HG02588 (cell line): ENCODE data around the gene PAQR6.

Experiments used
- ATAC-seq: cut with Tn5 transposase; IDR thresholded peaks from one replicate; pipeline ENCODE4 v1.9.1; 2021; ENCODE audit warnings: mild to moderate bottlenecking, moderate library complexity; ENCODE audit not compliant: unreplicated experiment

Gene PAQR6

GRCh38 chr1:156263288-156263655 is 15.4 kb upstream of the PAQR6 start:
- ATAC-seq = no peak

GRCh38 chr1:156262461-156263287 is 14.8 kb upstream of the PAQR6 start:
- no peak for ATAC-seq

DNA sequence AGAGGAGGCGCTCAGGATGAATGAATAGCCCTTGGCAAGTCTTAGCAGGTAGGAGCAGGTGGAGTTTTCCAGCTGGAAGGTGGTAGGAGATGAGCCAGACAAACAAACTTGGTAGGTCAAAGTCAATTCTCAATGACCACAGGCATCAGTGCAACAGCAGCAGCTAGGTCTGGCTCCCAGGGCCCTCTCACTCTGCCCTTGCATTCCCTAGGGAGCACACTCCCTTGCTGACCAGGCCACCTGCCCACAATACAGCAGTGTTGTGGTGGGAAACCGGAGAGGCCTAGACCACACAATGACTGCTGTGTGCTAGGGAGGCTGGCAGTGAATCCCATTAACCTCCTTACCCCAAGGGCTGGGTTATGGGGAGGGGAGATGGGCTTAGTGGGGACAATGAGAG is 13.0 kb upstream of the PAQR6 start:
- ATAC-seq = no peak

GRCh38 chr1:156259805-156260204 is 11.9 kb upstream of the PAQR6 start:
- no peak for ATAC-seq

- ATAC-seq = no peak
These were observed 11.0 kb upstream of the PAQR6 start for GRCh38 chr1:156258859-156259258.

- no peak for ATAC-seq
These were observed 9.9 kb upstream of the PAQR6 start for GRCh38 chr1:156257711-156258110.

- no peak for ATAC-seq
These were observed 5.8 kb upstream of the PAQR6 start for GRCh38 chr1:156253634-156254033.

- ATAC-seq = no peak
These were observed 3.7 kb upstream of the PAQR6 start for GRCh38 chr1:156251527-156251926.

DNA sequence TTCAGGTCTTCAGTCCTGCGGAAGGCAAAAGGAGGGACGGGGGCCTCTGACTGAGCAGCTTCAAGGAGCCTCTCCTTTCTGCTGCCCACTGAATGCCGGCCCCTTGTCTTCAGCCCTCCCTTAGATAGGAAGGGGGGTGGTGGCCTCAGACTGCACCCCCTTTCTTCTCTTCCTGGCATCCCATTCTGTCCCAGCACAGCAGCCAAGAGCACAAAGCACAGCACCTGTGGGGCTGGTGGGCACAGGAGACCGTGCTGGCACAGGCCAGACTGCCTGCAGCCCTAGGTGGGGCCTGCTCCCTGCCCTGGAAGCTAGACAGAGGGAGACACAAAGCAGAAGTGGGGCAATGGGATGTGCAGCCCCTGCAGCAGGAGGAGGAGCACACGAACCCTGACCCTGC is 1.7 kb upstream of the PAQR6 start:
- no peak for ATAC-seq

DNA sequence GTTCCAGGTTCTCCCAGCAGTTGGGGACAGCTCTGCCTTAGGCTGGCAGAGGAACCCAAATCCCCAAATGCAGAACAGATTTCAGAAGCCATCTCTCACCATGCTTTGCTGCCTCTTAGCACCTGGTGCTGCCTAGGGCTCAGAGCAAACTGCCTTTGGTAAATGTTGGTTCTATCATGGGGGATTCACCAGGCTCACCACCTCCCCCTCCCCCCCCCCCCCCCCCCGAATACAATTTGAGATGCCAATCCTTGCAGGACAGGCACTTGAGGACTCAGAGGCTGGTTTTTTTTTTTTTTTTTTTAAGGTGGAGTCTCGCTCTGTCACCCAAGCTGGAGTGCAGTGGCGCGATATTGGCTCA is 447 bp upstream of the PAQR6 start:
- ATAC-seq = no peak

GRCh38 chr1:156246781-156247459 is 936 bp downstream of the PAQR6 start:
- no peak for ATAC-seq

DNA sequence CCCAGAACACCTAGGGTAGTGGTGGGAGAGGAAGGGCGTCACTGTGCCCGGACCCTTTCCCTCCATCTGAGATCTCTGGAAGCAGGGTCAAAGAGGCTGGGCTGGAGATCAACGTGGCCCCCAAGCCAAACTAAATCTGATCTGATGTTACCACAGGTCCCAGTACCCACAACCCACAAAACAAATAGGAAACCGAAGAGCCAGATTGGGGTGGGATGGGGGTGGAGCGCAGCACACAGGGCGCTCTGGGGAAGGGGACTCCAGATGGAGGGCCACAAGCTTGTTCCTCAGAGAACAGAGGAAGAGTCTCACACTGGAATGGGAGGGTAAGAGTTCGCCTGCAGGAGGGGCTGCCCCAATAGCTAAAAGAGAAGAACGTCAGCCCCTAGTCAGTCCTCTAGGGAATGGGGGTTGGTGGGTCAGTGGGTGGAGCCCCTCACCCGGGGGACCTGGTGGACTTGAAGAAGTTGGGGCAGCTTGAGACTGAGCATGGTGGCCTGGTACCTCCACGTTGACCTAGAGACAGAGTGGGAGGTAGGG is 1.5 kb downstream of the PAQR6 start:
- no peak for ATAC-seq

DNA sequence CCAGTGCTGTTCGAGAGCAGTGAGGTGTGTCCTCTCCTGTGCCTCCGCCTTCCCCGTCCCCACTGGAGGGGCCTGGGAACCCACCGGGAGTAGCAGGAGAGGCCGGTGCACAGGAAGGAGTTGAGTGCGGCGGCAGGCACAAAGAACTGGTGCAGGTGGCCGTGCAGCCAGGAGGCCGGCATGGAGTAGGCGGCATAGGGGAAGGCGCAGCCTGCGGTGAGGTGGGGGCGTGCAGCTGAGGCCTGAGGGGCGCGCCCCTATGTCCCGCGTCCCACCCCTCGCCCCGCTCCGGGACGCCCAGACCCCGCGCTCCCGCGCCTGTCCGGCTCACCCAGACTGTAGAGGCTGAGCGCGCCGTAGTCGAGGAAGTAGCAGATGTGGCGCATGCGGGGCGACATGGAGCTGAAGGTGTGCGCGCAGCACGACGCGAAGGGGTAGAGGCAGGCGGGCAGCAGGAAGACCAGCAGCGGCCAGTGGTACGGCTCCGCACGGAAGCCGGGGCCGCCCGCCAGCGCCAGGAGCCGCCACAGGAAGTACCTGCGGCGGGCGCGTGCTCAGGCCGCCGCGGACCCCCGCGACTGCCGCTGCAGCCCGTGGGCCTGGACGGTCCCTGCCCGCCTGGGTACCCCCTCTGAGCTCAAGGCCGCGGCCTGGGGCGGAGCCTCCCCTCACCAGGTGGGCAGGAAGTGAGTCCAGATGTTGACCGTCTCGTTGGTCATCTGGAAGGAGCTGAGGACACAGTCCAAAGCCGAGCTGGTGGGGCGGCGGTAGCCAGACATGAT is 2.2 kb downstream of the PAQR6 start:
- no peak for ATAC-seq

- no peak for ATAC-seq
These were observed 3.1 kb downstream of the PAQR6 start for GRCh38 chr1:156244712-156245111.

DNA sequence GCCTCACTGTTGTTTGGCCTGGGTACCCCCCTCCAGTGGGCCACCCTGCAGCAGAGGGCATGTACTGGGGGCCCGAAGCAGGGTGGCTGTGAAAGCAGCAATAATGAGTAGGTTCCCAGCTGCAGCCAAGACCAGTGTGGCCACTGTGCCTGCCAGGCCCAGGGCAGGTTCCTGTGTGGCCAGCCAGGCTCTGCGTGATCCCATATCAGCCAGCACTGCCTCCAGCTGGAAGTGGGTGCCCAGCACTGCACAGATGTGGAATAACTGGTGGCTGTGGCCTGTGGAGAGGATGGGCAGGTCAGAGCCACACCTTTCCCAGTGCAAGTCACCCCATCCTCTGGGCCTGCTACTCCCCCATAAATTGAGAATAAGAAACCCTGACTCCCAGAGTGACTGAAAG is 3.7 kb downstream of the PAQR6 start:
- ATAC-seq = no peak

DNA sequence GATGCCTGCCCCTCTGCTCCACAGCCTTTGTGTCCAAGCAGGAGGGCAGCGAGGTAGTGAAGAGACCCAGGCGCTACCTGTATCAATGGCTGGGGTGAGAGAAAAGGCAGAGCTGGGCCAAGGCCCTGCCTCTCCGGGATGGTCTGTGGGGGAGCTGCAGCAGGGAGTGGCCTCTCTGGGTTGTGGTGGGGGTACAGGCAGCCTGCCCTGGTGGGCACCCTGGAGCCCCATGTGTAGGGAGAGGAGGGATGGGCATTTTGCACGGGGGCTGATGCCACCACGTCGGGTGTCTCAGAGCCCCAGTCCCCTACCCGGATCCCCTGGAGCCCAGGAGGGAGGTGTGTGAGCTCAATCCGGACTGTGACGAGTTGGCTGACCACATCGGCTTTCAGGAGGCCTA is 5.1 kb downstream of the PAQR6 start:
- no peak for ATAC-seq

GRCh38 chr1:156241926-156242325 is 5.9 kb downstream of the PAQR6 start, which contains the start of gene BGLAP:
Gene BGLAP, plus strand, starts transcription at chr1:156242184. Its CDS starts 48 bp downstream, at chr1:156242232.
- ATAC-seq = no peak

DNA sequence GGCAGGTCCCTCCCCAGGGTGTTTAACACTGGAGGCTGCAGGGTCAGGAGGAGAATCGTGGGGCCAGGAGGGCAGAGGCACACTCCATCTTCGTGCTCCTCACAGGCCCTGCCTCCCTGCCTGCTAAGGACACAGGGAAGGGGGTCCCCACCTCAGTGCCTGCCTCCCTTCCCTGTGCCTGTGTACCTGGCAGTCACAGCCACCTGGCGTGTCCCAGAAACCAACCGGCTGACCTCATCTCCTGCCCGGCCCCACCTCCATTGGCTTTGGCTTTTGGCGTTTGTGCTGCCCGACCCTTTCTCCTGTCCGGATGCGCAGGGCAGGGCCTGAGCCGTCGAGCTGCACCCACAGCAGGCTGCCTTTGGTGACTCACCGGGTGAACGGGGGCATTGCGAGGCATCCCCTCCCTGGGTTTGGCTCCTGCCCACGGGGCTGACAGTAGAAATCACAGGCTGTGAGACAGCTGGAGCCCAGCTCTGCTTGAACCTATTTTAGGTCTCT is 6.5 kb downstream of the PAQR6 start:
- no peak for ATAC-seq

- no peak for ATAC-seq
These were observed 9.6 kb downstream of the PAQR6 start for GRCh38 chr1:156238248-156238647.

- ATAC-seq = no peak
These were observed 11.7 kb downstream of the PAQR6 start for GRCh38 chr1:156236164-156236563.

DNA sequence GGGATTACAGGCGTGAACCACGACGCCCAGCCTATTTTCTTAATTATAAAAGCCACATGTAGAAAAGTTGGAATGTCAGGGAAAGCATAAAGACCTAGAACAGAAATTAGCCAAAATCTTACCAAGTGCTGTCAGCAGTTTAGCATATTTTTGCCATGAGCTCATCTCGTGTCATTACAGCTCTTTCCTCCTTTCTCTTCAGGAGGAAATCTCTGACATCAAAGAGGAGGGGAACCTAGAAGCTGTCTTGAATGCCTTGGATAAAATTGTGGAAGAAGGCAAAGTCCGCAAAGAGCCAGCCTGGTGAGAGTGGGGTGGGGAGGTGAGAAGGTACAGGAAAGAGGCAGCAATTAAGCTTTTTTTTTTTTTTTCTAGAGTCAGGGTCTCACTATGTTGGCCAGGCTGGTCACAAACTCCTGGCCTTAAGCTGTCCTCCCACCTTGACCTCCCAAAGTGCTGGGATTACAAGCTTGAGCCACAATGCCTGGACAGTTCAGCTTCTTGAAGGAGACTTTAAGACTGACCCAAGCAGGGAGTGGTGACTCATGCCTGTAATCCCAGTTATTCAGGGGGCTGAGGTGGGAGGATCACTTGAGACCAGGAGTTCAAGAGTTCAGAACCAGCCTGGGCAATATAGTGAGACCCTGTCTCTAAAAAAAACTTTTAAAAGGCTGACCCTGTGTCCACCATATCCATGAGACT is 14.3 kb downstream of the PAQR6 start:
- no peak for ATAC-seq
